Pulmonary artery endothelial cell (primary cell): ENCODE measurements around the gene TSNAXIP1. TPM values are rescaled to one million over a fixed set of nuclear protein-coding genes. Genes with fewer than 3 reads are reported as not detected.
A peak's percentile ranks its signal among the peaks of the same experiment; 100 is the strongest.

Experiments
- DNase-seq: peaks from one replicate; pipeline ENCODE4 v3.0.0-alpha.2; 2011; ENCODE audit warnings: low read depth, low spot score
- total RNA-seq: library from RNA; depleted of rRNA; stranded (reverse); fragments of >200 nt; gene quantifications from 2 replicates; pipeline ENCODE4 v1.2.3, GENCODE V29; 2014

TSNAXIP1 gene, protein sequence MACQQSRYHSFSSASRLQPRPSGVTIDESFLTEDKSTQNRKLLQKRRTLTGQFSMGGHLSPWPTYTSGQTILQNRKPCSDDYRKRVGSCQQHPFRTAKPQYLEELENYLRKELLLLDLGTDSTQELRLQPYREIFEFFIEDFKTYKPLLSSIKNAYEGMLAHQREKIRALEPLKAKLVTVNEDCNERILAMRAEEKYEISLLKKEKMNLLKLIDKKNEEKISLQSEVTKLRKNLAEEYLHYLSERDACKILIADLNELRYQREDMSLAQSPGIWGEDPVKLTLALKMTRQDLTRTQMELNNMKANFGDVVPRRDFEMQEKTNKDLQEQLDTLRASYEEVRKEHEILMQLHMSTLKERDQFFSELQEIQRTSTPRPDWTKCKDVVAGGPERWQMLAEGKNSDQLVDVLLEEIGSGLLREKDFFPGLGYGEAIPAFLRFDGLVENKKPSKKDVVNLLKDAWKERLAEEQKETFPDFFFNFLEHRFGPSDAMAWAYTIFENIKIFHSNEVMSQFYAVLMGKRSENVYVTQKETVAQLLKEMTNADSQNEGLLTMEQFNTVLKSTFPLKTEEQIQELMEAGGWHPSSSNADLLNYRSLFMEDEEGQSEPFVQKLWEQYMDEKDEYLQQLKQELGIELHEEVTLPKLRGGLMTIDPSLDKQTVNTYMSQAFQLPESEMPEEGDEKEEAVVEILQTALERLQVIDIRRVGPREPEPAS
- total RNA-seq, result 0.20 and 0.60 TPM in 2 replicates

- DNase-seq, result peak; percentile 98
Observed at GRCh38 chr16:67806428-67807147, at the start of gene TSNAXIP1, which contains the start of gene RANBP10. Gene TSNAXIP1 (plus strand): TSS chr16:67806889. CDS start chr16:67807150, 261 bp downstream. Gene RANBP10 (minus strand): TSS chr16:67806560. CDS start chr16:67806536, 24 bp downstream.

DNA sequence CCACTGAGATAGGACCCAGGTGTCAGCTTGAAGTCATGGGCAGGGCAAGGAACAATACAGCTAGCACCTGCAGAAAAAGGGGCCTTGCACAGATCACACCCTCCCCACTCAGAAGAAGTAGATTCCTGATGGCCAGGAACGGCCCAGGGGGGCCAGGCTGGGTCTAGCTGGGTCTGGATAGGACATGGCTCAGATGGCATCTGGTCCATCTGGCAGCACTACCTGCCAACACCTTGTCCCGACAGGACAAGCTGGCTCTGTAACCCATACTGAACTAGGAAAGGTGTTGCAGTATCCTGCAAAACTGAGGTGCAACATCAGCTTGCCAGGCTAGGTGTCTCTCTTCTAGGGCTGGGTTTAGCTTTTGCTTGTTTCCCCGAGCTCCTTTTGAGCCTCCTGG, 48.7 kb upstream of the TSNAXIP1 start:
- DNase-seq, result no peak

DNA sequence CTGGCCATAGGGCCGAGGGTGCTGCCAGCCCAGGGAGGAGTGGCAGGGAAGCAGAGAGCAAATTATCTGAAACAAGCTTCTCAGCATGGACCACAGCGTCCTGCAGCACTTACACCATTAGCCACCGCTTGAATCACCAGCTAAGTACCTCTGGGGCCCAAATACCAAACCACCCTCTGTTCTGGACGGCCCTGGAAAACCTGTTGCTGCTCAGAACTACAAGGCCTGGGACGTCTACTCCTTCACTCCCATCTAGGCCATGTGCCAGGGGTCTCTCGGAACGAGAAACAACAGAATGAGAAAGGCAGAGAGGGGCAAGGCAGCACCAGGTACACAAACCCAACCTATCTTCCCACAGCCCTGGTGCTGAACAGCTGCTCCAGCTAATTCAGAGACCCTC, 47.7 kb upstream of the TSNAXIP1 start:
- no peak for DNase-seq

DNA sequence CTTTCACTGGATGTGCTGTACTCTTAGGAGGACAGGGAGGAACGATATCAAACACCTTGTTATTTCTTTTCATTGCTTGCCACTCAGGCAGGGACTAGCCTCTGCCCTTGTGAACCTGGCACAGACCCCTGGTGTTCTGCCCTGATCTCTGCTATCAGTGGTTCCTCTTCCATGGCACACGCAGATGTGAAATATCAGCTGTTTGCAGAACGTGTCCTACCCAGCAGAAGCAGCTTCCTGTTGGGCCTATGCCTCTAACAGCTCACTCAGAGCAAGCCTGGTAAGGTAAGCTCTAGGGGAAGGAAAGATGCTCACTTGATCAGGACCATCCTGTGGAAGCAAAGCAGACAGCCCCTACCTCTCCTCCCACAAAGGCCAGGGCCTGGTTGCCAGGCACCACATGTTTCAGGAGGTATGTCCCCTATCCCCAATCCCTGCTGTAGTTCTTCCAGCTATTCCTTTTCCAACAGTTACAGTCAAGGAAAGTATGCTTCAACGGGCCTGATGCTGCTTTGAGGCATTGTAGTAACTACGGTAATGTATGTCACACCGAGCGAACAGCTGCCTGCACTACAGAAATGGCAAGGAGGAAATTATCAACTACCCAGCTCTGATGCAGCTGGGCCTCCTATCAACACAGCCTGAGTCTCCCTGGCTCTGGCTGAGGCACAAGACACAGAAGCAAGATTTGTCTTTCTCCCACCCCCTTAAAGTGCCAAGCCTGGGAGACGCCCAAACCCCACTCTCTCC, 46.3 kb upstream of the TSNAXIP1 start:
- no peak for DNase-seq

GRCh38 chr16:67760956-67761230, 45.8 kb upstream of the TSNAXIP1 start:
- no peak for DNase-seq

DNA sequence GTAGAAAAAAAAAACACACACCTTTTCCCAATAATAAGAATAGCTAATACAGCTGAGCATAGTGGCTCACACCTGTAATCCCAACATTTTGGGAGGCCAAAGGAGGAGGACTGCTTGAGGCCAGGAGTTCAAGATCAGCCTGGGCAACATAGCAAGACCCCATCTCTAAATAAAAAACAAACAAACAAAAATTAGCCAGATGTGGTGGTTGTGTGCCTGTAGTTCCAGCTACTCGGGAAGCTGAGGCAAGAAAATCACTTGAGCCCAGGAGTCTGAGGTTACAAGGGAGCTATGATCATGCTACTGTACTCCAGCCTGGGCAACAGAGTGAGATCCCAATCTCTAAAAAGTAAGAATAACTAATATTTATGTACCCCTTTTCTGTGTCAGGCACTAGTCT, 44.8 kb upstream of the TSNAXIP1 start:
- DNase-seq, result no peak

- DNase-seq, result no peak
Observed at GRCh38 chr16:67762385-67762784, 44.3 kb upstream of the TSNAXIP1 start.

GRCh38 chr16:67763066-67763465, 43.6 kb upstream of the TSNAXIP1 start:
- DNase-seq, result no peak

DNA sequence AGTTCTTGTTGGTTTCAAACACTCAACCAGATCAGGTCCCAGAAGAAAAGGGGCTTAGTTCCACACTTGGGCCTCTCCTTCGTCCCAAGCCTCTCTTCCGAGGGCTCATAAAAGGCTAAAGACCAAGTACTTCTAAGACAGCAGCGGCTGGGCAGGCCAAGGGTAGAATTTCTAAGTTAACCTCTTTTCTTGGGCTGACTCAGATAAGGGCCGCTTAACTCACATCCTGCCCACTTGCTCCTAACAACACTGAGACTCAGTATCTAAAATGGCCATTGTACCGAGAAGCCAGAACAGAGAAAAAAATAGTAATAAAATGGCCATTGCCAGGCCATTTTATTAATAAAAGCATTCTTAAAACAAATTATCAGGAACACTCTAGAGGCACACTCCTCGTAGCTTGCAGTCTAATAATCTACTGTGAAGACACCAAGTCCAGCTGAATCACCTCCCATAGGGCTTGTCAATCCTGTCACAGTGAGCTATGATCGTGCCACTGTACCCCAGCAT, 42.5 kb upstream of the TSNAXIP1 start:
- no peak for DNase-seq

DNA sequence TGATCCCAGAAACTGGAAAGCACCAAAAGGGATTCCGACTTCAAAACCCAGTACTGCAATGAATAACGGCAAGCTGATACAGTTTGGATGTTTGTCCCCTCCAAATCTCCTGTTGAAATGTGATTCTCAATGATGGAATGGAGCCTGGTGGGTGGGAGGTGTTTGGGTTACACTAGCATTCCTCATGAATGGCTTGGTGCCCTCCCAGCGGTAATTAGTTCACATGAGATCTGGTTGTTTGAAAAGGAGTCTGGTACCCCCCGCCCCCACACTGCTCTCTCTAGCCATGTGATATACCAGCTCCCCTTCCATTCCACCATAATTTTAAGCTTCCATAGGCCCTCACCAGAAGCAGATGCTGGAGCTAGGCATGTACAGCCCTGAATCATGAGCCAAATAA, 40.4 kb upstream of the TSNAXIP1 start:
- DNase-seq, result no peak

DNA sequence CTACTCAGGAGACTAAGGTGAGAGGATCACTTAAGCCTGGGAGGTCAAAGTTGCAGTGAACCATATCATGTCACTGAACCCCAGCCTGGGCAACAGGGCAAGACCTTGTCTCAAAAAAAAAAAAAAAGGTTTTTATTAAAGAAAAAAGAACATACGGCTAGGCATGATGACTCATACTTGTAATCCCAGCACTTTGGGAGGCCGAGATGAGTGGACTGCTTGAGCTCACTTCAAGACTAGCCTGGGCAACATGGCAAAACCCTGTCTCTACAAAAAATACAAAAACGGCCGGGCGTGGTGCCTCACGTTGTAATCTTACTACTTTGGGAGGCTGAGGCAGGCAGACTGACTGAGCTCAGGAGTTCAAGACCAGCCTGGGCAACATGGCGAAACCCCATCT, 38.7 kb upstream of the TSNAXIP1 start:
- DNase-seq, result no peak

- peak; percentile 41 for DNase-seq
Observed at GRCh38 chr16:67770346-67770991, 36.2 kb upstream of the TSNAXIP1 start.

DNA sequence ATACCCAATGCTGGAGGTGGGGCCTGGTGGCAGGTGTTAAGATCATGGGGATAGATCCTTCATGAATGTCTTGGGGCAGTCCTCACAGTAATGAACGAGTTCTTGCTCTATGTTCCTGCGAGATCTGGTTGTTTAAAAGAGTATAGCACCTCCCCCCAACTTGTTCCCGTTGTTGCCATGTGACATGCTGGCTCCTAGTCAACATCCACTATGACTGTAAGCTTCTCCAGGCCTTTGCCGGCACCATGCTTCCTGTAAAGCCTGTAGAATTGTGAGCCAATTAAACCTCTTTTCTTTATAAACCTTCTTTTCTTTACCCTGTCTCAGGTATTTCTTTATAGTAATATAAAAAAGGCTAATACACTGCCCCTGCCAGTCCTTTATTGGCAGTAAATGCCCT, 33.6 kb upstream of the TSNAXIP1 start:
- peak; percentile 65 for DNase-seq

DNA sequence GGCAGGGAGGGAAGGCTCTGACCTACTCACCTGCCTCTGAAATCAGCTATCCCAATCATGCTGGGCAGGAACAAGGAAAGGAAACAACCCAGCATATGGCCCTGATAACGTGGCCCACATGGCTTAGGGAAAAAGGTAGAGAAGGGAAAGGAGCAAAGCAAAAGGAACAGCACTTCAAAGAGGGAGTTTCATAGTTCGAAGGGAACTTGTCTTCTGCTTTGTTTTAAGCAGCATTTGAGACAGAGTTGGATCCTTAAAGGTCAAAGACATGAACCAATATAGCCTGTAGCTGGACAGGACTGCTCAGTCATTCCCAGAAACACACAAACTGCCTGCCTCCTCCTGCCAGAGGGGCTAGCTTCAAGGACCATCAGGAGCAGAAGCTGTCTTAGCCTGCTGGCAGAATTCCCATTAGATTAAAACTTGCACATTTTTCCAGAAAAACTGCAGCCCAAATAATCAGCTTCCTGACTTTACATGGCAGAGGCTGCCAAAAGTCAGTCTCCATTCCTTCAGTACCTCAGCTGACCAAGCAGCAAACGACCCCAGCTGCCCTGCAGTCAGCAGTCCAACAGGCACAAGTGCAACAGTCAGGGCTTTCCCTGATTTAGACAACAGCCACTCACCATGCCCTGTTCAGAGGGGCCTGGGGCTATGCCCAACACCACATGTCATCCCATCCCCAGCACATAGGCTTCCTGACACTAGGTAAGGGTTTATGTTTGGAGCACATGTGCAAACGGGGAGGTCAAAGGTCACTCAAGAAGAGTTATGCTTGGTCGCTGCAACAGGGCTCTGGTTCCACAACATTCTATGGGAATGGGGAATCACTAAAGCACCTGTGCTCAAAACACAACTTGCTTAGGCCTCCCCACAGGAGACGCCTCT, 32.9 kb upstream of the TSNAXIP1 start:
- no peak for DNase-seq

GRCh38 chr16:67774457-67774853, 32.2 kb upstream of the TSNAXIP1 start:
- DNase-seq, result no peak

GRCh38 chr16:67775273-67775672, 31.4 kb upstream of the TSNAXIP1 start:
- DNase-seq, result no peak

DNA sequence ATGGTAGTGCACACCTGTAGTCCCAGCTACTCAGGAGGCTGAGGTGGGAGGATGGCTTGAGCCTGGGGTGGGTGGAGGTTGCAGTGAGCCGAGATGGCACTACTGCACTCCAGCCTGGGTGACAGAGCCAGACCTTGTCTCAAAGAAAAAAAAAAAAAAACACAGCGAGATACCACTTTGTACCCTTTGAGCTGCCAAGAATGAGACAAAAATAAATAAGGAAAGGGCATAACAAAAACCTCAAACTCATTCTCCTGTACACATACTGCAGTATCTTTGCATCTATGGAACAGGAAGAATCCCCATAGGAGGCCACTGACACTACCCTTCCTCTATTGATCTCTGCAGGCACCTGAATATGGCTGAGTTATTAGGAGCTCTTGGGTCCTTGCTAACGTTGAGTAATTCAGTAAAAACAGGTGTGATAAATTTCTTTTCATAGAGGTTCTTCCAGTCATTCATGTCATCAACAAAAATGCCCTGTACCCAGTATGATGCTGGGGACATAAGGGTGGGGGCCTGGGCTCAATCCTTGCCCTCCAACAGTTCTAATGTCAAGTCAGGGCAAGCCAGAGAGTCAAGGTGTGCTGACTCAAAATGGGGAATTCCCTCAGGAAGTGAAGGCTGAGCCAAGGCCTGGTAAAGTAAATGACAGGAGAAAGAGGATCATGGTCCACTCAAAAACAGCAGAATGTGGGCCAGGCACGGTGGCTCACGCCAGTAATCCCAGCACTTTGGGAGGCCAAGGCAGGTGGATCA, 27.3 kb upstream of the TSNAXIP1 start:
- no peak for DNase-seq

GRCh38 chr16:67780847-67781564, 25.7 kb upstream of the TSNAXIP1 start:
- DNase-seq, result no peak

GRCh38 chr16:67781565-67781921, 25.1 kb upstream of the TSNAXIP1 start:
- DNase-seq, result no peak
